GM19438 (cell line): ENCODE results near the gene ZFYVE28.

Source experiments
- ATAC-seq: cut with Tn5 transposase; IDR thresholded peaks from one replicate; pipeline ENCODE4 v1.9.1; 2021; ENCODE audit warnings: low read depth; ENCODE audit not compliant: unreplicated experiment

Gene ZFYVE28

DNA sequence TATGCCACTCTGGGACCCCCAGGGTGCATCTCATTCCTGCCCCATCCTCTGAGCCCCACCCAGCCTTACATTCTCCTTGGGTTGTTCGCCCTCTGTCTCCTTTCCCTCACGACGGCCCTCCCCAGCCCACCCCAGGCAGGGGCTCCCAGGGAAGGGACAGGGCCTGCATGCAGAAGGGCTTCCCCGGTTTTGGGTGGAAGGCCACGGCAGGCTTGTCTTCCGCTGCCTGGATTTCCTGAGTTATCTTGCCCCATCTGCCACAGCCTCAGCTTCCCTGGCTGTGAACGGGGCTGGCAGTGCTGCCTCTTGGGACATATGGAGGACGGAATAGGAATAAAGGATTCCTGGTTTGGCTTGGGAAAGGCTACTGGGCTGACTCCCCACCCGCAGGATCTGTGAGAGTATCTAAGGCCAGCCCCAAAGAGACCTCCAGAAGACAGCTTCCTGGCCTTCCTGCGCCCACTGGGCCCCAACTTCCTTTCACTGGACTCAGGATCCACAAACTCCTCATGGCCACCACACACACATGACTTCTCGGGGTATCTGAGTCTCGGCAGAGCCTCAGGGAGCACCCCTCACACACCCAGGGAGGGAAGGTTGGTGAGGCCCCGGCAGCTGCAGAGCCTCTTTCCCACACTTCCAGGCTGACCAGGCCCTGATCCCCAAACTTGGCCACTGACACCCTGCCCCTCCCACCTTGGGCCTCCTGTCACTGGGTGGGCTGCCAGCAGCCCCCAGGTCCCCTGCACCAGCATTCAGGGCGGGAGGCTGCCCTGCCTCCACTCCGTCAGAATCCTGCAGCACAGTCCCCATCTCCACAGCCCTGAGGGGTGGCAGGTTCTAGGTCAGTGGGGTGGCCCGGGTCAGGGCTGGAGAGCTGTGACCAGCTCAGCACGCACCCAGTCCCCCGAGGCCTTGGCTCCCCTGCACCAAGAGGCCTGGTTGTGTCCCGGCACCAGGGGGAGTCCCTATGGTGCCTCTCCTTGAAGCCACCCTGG is 153.0 kb downstream of the ZFYVE28 start:
- ATAC-seq: no peak

DNA sequence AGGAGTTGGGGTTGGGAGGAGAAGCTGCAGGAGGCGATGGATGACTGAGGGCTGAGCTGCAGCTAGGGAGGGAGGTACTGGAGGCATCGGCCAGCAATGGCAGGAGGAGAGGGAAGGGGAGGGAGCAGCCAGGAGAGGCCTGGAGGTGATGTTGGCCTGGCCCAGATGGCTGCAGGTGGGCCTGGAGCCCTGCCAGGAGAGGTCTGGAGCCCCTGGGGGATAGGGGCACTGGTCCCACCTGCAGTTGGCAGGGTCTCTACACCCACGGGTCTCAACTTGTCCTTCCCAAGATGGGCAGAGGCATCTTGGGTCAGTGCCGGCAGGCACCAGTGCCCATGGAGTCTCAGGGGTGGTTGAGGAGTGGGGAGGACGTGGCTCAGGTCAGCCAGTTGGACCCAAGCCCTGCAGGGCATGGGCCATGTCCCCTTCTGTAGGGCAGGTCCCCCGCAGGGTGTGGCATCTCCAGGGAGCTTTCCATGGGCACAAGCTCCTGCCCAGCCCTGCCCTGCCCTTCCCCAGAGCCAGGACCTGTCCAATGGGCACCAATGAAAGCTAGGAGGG is 153.9 kb downstream of the ZFYVE28 start:
- no peak for ATAC-seq

DNA sequence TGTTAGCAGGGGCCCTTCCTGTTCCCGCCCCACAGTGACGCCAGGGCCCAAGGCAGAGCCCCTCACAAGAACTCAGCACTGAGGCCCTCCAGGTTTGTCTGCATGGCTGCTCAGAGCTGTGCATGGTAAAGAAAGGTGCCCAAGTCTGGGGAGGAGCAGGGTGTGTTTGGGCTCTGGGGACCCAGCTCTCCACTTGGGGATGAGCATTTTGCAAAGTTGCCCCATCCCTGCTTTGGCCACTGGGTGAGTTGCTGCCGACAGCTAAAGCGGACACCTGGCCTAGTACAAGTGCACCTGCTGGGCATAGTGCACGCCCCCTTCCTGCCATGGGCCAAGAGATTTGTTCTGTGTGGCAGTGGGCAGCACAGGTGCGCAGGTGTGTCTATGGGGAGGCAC is 154.5 kb downstream of the ZFYVE28 start:
- ATAC-seq: no peak

GRCh38 chr4:2262944-2263250 is 155.5 kb downstream of the ZFYVE28 start:
- no peak for ATAC-seq

- peak; percentile 89 for ATAC-seq
Observed at GRCh38 chr4:2262145-2262943, 156.1 kb downstream of the ZFYVE28 start.

DNA sequence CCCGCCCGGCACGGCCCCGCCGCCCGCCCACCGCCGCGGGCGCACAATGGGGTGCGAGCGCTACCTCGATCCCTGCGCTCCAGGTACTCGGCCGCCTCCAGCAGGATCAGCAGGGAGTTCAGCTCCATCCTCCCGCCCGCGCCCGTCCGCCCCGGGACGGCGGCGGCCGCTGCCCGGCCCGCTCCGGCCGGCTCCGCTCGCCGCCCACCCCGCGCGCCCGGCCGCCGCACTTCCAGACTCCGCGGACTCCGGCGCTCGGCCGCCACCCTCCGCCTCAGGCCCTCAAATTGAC is 156.6 kb downstream of the ZFYVE28 start, which contains the start of gene MXD4:
Gene MXD4, minus strand, starts transcription at position 257 of the 292 bp plus-strand sequence. Its CDS starts 129 bp downstream, at position 128.
- ATAC-seq: no peak

DNA sequence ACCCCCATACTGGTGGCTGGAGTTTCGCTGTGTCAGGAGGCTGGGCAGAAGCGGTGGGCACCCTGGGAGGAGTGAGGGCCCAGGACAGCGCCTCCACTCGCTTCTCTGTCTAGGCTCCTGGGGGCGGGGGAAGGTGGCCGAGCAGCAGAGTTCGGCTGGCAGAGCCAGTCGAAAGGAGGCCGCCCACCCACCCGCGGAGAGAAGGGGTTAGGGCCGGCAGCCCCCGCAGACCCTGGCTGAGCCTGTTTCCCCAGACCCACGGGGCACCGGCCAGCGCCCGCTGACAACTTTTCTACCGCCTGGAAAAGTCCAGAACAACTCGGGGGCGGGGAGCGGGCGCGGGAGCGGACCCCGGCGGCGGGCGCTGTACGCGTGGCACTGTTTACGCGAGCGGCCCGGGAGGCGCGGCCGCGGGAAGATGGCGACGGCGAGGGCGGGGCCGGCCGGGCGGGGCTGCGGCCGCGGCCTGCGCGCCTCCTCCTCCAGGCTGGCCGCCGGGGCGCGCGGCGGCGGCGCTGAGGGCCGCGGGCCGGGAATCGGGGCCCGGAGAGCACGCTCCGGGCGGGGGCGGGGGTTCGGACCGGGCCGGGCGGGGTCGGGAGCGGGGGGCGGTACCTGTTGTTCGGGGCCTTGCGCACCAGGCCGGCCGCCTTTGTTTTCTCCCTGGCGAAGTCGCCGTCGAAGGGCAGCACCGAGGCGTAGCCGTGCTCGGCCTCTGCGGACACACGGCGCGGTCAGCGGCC is 157.2 kb downstream of the ZFYVE28 start:
- peak; percentile 19 for ATAC-seq

DNA sequence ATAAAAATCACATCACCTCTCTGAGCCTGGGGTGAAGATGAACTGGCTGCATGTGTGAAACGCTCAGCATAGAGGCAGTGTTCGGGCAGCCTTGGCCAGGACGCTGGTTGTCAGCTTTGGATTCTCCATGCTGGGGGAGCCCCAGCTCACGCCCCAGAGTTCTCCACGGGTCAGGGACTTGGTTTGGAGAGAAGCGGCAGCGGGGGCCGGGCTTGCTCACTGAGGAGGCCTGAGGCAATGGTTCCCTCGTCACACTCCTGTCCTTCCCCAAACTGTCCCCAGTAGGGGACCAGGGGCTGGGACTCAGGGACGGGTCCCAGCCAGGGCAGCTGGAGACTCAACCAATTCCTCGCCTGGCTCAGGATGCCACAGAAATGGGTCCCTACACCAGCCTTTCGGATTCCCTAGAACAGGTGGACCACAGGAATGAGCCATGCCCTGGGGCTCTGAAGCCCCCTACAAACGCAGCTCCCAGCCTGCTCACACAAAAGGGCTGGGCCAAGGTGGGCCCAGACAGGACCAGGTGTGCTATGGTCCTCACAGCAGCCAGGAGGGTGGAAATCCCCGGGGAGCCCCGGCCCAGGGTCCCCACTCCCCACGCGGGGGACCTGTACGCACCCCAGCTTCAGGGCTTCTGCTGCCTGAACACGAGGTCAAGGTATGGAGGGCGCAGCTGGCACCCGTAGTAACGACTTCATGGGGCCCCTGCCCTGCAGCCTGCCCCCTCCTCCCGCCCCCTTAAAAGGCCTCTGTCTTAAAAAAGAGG is 157.9 kb downstream of the ZFYVE28 start:
- no peak for ATAC-seq

GRCh38 chr4:2259541-2260343 is 158.7 kb downstream of the ZFYVE28 start:
- ATAC-seq: no peak

- no peak for ATAC-seq
Observed at GRCh38 chr4:2259036-2259540, 159.4 kb downstream of the ZFYVE28 start.

GRCh38 chr4:2258091-2259035 is 160.1 kb downstream of the ZFYVE28 start:
- no peak for ATAC-seq

DNA sequence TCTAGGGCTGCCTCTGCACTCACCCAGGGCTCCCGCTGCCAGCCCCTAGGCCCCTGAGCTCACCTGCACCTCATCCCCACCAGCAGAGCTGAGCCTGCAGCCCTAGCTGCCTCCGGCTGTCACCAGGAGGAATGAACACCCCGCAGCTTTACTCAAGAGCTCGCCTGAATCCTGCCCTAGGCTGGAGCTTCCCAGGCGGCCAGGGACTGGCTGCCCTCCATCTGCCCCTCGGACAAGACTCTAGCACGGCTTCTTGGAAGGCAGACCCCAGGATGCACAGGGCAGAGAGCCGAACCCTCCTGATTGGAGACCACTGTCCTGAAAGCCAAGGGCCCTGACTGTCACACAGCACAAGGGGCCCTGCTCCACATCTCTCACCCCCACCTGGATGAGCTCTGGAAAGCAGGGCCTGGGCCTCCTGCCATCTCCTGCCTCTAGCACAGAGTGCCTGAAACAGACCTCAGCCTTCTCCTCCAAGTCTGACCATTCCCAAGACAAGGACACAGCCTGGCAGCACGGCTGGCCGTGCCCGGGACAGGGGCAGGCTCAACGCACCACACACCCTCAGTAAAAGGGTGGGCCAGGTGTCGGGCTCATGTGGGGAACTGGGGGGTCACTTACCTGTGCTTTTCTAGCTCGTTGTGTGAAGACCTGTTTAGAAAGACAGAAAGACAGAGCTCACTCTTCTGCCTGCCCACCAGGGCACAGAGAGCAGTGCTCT is 160.9 kb downstream of the ZFYVE28 start:
- ATAC-seq: no peak

DNA sequence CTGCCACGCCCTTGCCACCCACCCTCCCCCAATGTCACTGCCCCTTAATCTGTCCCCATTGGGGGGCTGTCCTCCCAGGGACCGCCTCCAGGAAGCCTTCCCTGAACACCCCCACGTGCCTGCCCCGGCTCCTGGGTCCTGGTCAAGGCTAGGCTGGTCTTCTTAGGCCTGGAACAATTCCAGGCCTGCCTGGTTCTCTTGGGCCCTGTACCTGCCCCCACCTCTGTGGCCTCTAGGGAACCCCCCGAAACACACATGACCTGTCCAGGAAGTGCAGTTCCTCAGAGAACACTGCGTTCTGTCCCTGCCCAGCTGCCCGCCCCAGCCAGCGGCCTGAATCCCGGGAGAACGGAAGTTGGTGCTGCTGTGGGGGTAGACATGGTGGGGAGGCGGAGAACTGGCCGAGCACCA is 161.7 kb downstream of the ZFYVE28 start:
- ATAC-seq: no peak

DNA sequence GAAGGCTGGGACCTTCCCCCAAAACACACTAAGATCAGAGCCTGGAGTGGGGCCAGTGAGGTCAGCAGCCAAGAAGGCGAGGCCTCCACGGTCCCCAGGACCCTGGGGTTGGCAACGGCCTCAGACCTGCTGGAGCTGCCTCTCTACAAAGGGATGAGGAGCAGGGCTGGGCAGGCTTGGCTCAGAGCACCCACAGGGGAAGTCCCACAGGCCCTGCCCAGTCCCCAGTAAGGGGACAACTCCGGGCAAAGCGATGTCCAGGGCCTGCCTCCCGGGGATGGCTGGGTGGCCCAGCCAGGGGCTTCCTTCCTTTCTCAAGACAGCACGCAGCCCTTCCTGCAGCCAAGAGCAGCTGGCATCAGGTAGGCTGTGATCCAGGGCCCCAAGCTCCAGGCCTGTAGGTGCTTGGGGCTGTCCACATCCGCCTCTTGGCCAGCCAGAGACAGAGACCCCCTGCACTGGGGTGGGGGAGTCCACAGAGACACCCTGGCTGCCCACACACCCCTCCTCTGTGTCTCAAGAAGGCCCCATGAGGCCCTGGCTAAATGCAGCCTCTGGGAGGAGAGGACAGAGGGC is 162.2 kb downstream of the ZFYVE28 start:
- no peak for ATAC-seq

DNA sequence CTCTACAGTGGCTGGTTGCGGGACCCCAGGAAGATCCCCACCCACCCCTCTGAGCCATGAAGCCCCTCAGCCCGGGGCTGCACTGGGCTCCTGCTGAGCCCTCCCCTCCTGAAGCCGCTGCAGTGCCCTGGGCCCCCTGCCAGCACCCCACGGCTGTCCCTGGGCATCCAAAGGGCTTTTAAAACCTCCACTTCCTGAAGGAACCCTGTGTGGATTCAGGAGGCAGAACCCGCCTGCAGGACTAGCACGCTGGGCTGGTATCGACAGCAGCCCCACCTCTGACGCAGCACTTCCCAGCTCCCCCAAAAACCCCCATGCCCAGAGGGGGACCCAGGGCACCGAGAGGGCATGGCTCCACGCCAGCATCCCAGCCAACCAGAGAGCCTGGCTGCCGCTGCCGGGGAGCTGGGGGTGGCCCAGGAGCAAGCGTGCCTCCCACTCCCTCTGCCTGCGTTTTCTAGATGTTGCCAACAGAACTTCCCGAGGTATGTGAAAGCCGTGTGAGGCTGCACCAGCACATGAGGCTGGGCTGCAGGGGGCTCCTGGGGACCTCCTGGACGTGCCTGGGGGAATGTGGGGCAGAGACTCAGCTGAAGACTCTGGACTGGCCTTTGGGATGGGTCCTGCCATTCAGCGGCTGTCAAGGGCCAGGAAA is 162.8 kb downstream of the ZFYVE28 start:
- no peak for ATAC-seq
